Neural cell (in vitro differentiated cells): ENCODE data around the gene POMT2.
A peak's percentile ranks its signal among the peaks of the same experiment; 100 is the strongest.

Source experiments
- EZH2 ChIP-seq: fragments of 200-600, 300-800 bp; shearing (Covaris generic), sonication (generic); IDR thresholded peaks from 2 replicates; pipeline ENCODE4 v1.6.1; 2014; ENCODE audit warnings: antibody characterized with exemption, low read length, borderline replicate concordance, mild to moderate bottlenecking; ENCODE audit not compliant: insufficient read depth, poor library complexity, severe bottlenecking
- MXI1 ChIP-seq: fragments of 450-650 bp; conservative IDR thresholded peaks from 2 replicates; pipeline ENCODE4 v1.6.1; 2014; ENCODE audit warnings: antibody characterized with exemption, mild to moderate bottlenecking; ENCODE audit not compliant: poor library complexity, severe bottlenecking
- POLR2AphosphoS5 ChIP-seq: IDR thresholded peaks from 2 replicates; pipeline ENCODE4 v1.6.1; 2012
- RAD21 ChIP-seq: fragments of 450-650 bp; conservative IDR thresholded peaks from 2 replicates; pipeline ENCODE4 v1.6.1; 2014; ENCODE audit warnings: antibody characterized with exemption, mild to moderate bottlenecking, moderate library complexity
- SMC3 ChIP-seq: fragments of 450-650 bp; conservative IDR thresholded peaks from 2 replicates; pipeline ENCODE4 v1.6.1; 2014; ENCODE audit warnings: antibody characterized with exemption, mild to moderate bottlenecking, moderate library complexity; ENCODE audit not compliant: poor library complexity
- TF ChIP-seq, protein P1 (sequence below): fragments of 450-650 bp; IDR thresholded peaks from 2 replicates; pipeline ENCODE4 v1.5.1; 2014; ENCODE audit warnings: antibody characterized with exemption, mild to moderate bottlenecking, moderate library complexity; ENCODE audit not compliant: poor library complexity, severe bottlenecking

DNA sequence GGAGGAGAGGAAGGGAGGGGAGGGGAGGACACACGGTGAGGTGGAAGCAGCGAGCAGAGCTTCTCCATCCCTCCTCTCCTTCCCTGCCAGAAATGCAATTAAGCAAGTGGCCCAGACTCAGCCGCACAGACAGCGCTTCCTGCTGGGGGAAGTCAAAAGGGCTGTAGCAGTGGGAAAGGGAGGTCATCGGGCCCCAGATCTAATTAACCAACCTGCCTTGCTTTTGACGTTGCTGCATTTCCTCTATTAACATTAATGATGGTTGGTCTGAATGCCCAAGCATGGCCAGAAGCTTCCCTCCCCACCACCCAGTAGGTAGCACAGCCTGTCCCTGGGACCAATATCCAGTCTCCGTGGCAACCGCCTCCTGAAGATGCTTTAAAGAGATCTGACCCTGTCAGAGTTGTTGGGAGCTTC is 45.1 kb downstream of the POMT2 start:
- TF ChIP-seq, protein P1, sequence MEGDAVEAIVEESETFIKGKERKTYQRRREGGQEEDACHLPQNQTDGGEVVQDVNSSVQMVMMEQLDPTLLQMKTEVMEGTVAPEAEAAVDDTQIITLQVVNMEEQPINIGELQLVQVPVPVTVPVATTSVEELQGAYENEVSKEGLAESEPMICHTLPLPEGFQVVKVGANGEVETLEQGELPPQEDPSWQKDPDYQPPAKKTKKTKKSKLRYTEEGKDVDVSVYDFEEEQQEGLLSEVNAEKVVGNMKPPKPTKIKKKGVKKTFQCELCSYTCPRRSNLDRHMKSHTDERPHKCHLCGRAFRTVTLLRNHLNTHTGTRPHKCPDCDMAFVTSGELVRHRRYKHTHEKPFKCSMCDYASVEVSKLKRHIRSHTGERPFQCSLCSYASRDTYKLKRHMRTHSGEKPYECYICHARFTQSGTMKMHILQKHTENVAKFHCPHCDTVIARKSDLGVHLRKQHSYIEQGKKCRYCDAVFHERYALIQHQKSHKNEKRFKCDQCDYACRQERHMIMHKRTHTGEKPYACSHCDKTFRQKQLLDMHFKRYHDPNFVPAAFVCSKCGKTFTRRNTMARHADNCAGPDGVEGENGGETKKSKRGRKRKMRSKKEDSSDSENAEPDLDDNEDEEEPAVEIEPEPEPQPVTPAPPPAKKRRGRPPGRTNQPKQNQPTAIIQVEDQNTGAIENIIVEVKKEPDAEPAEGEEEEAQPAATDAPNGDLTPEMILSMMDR = peak; percentile 51
- TF ChIP-seq RAD21 (peak; percentile 36), POLR2AphosphoS5 (peak; percentile 25), SMC3 (peak; percentile 20), MXI1 (no peak), EZH2 (no peak)
